HG02870 (cell line): Measurements from ENCODE around the gene CASP12.

Experiments used
- ATAC-seq: cut with Tn5 transposase; IDR thresholded peaks from one replicate; pipeline ENCODE4 v1.9.1; 2021; ENCODE audit warnings: mild to moderate bottlenecking, moderate library complexity; ENCODE audit not compliant: unreplicated experiment

The CASP12 gene

GRCh38 chr11:104841185-104841584 is 57.1 kb downstream of the CASP12 start:
- ATAC-seq: no peak

- ATAC-seq: no peak
These were observed 60.2 kb downstream of the CASP12 start for GRCh38 chr11:104837969-104838639.

GRCh38 chr11:104836691-104837090 is 61.6 kb downstream of the CASP12 start:
- no peak for ATAC-seq
